OCI-LY1 (cell line): Measurements from ENCODE around the gene NFASC.

Source experiments
- H2AFZ ChIP-seq: fragments of 200-600 bp; sonication (generic), shearing (Covaris generic); 2 replicates; pipeline ENCODE4 v1.6.0; 2014; ENCODE audit warnings: antibody characterized with exemption, mild to moderate bottlenecking, low read length
- H3F3A ChIP-seq: fragments of 200-600 bp; sonication (generic), shearing (Covaris generic); 2 replicates; pipeline ENCODE4 v1.6.0; 2014; ENCODE audit warnings: mild to moderate bottlenecking, antibody characterized with exemption, low read length, moderate library complexity; ENCODE audit not compliant: insufficient read depth
- H3K27ac ChIP-seq: fragments of 200-600 bp; sonication (generic); 2 replicates; pipeline ENCODE4 v1.5.1; 2014; ENCODE audit warnings: low read length, mixed run types, mild to moderate bottlenecking, low read depth; ENCODE audit not compliant: poor library complexity, severe bottlenecking
- H3K27me3 ChIP-seq: fragments of 200-600 bp; sonication (generic); 2 replicates; pipeline ENCODE4 v1.6.0; 2014; ENCODE audit warnings: antibody characterized with exemption, mild to moderate bottlenecking, low read length, moderate library complexity; ENCODE audit not compliant: insufficient read depth
- H3K36me3 ChIP-seq: fragments of 200-600 bp; sonication (generic); 2 replicates; pipeline ENCODE4 v1.6.1; 2014; ENCODE audit warnings: mild to moderate bottlenecking, antibody characterized with exemption, low read length, moderate library complexity, mixed read lengths; ENCODE audit not compliant: insufficient read depth
- H3K4me1 ChIP-seq: fragments of 200-600 bp; sonication (generic); 2 replicates; pipeline ENCODE4 v1.5.1; 2014; ENCODE audit warnings: mild to moderate bottlenecking, low read length, moderate library complexity; ENCODE audit not compliant: insufficient read depth, severe bottlenecking
- H3K4me2 ChIP-seq: fragments of 200-600 bp; sonication (generic), shearing (Covaris generic); 2 replicates; pipeline ENCODE4 v1.6.1; 2014; ENCODE audit warnings: low read length
- H3K4me3 ChIP-seq: fragments of 200-600 bp; sonication (generic); 2 replicates; pipeline ENCODE4 v1.5.1; 2014; ENCODE audit warnings: low read length, low read depth, mild to moderate bottlenecking, mixed read lengths; ENCODE audit not compliant: poor library complexity, severe bottlenecking
- H3K79me2 ChIP-seq: fragments of 200-600 bp; shearing (Covaris generic); 2 replicates; pipeline ENCODE4 v1.6.1; 2016; ENCODE audit warnings: mixed run types, low read length, mixed read lengths; ENCODE audit not compliant: insufficient read depth
- H3K9ac ChIP-seq: fragments of 200-600 bp; sonication (generic), shearing (Covaris generic); 2 replicates; pipeline ENCODE4 v1.6.1; 2014; ENCODE audit warnings: mild to moderate bottlenecking, low read length, mixed read lengths
- H3K9me2 ChIP-seq: fragments of 200-600 bp; sonication (generic), shearing (Covaris generic); 2 replicates; pipeline ENCODE4 v1.6.1; 2014; ENCODE audit warnings: low read depth, mild to moderate bottlenecking, low read length, mixed read lengths
- H3K9me3 ChIP-seq: fragments of 200-600 bp; shearing (Covaris generic); 2 replicates; pipeline ENCODE4 v1.6.1; 2014; ENCODE audit warnings: low read length, mixed read lengths
- H4K20me1 ChIP-seq: fragments of 200-600 bp; sonication (generic), shearing (Covaris generic); 2 replicates; pipeline ENCODE4 v1.6.0; 2016; ENCODE audit warnings: mild to moderate bottlenecking, low read length; ENCODE audit not compliant: insufficient read depth
- CTCF ChIP-seq: fragments of 200-600 bp; sonication (generic), shearing (Covaris generic); IDR thresholded peaks from 2 replicates; pipeline ENCODE4 v1.5.1; 2017; ENCODE audit warnings: mild to moderate bottlenecking, antibody characterized with exemption, low read length, moderate library complexity, mixed read lengths
- EZH2 ChIP-seq: fragments of 200-600 bp; sonication (generic), shearing (Covaris generic); IDR thresholded peaks from 2 replicates; pipeline ENCODE4 v1.8.0; 2017; ENCODE audit warnings: borderline replicate concordance, mixed run types, mild to moderate bottlenecking, antibody characterized with exemption, low read length, moderate library complexity, mixed read lengths

NFASC gene

GRCh38 chr1:205056188-205056611 lies 185.5 kb downstream of the NFASC start:
- Histone ChIP-seq H3K4me1 (no peaks in the 10 kb centered on the region), H3K4me3 (no peak overlapping the region), H3F3A (no peaks in the 10 kb centered on the region), H3K36me3 (no peaks in the 10 kb centered on the region), H3K27ac (no peak overlapping the region), H3K27me3 (peaks cover 7% of the 10 kb centered on the region; the same call in 1 of the 2 replicates), H2AFZ (no peak overlapping the region), H3K9ac (no peak overlapping the region), H4K20me1 (no peaks in the 10 kb centered on the region), H3K9me2 (no peaks in the 10 kb centered on the region), H3K9me3 (no peaks in the 10 kb centered on the region), H3K79me2 (no peaks in the 10 kb centered on the region), H3K4me2 (no peak overlapping the region)
- TF ChIP-seq EZH2 (no peak), CTCF (no peak)

GRCh38 chr1:205056956-205057568 lies 186.4 kb downstream of the NFASC start:
- Histone ChIP-seq H3K4me1 (no peaks in the 10 kb centered on the region), H2AFZ (no peak overlapping the region), H3K27ac (no peak overlapping the region), H3K4me3 (no peak overlapping the region), H3K4me2 (no peak overlapping the region), H3K36me3 (no peaks in the 10 kb centered on the region), H3K79me2 (no peaks in the 10 kb centered on the region), H3K9me3 (no peaks in the 10 kb centered on the region), H3K9me2 (no peaks in the 10 kb centered on the region), H3K27me3 (peaks cover 7% of the 10 kb centered on the region; the same call in 1 of the 2 replicates), H3F3A (no peaks in the 10 kb centered on the region), H4K20me1 (no peaks in the 10 kb centered on the region), H3K9ac (no peak overlapping the region)
- no peak for TF ChIP-seq CTCF
- no peak for TF ChIP-seq EZH2

- no peaks in the 10 kb centered on the region for H3K4me1 ChIP-seq
- TF ChIP-seq EZH2 = no peak
- TF ChIP-seq CTCF = no peak
- no peaks in the 10 kb centered on the region for H3K36me3 ChIP-seq
- H3K27me3 ChIP-seq = peaks cover 7% of the 10 kb centered on the region; the same call in 1 of the 2 replicates
- no peaks in the 10 kb centered on the region for H3K9me2 ChIP-seq
- H4K20me1 ChIP-seq = no peaks in the 10 kb centered on the region
- no peak overlapping the region for H3K27ac ChIP-seq
- H3F3A ChIP-seq = no peaks in the 10 kb centered on the region
- no peak overlapping the region for H3K4me3 ChIP-seq
- no peak overlapping the region for H2AFZ ChIP-seq
- no peak overlapping the region for H3K9ac ChIP-seq
- no peaks in the 10 kb centered on the region for H3K79me2 ChIP-seq
- no peak overlapping the region for H3K4me2 ChIP-seq
- no peaks in the 10 kb centered on the region for H3K9me3 ChIP-seq
These were observed 187.3 kb downstream of the NFASC start for GRCh38 chr1:205057808-205058575.
